Measurements from ENCODE around the gene OCA2.

GRCh38 chr15:28044121-28044672, 54.9 kb downstream of the OCA2 start:
- TF ChIP-seq, protein P1, sequence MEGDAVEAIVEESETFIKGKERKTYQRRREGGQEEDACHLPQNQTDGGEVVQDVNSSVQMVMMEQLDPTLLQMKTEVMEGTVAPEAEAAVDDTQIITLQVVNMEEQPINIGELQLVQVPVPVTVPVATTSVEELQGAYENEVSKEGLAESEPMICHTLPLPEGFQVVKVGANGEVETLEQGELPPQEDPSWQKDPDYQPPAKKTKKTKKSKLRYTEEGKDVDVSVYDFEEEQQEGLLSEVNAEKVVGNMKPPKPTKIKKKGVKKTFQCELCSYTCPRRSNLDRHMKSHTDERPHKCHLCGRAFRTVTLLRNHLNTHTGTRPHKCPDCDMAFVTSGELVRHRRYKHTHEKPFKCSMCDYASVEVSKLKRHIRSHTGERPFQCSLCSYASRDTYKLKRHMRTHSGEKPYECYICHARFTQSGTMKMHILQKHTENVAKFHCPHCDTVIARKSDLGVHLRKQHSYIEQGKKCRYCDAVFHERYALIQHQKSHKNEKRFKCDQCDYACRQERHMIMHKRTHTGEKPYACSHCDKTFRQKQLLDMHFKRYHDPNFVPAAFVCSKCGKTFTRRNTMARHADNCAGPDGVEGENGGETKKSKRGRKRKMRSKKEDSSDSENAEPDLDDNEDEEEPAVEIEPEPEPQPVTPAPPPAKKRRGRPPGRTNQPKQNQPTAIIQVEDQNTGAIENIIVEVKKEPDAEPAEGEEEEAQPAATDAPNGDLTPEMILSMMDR (IDR thresholded peaks at IDR 0.05), result no peak
- no peak for TF ChIP-seq POLR2A (IDR thresholded peaks at IDR 0.05)
